ENCODE measurements around the gene CIT. TPM values are rescaled to one million over a fixed set of nuclear protein-coding genes. Genes with fewer than 3 reads are reported as not detected.

Gene CIT
- total and polyA plus RNA-seq, 9 of the 15 experiments (the other 6 are each of a cell fraction or from before 2014, with no cell fraction given), result 1.1 to 46.7 (median 21.3) TPM

GRCh38 chr12:119714614-119715267 lies 162.4 kb downstream of the CIT start:
- H3K4me1 ChIP-seq (replicated peaks in 1 of 2; ENCODE audit: control insufficient read depth in 2 of 2, insufficient read depth in 2 of 2, low read length in 2 of 2), result 0 out of 5 replicates have a peak, but pooled peaks cover 0 to 2% of the 10 kb centered on the region in 2 experiments
- no peak overlapping the region for H3K4me3 ChIP-seq
- peaks cover 83% of the 10 kb centered on the region for H3K36me3 ChIP-seq (ENCODE audit: control insufficient read depth, insufficient read depth, low read length)
- no TSS peak for BruUV-seq (replicated peaks)
- H3K27ac ChIP-seq (ENCODE audit: extremely low read depth, low read depth, low read length), result no peak overlapping the region
- no peak overlapping the region for H3K9ac ChIP-seq (ENCODE audit: insufficient read depth in 1 of 2, low read depth in 2 of 2, low read length in 2 of 2)
- POLR2A ChIA-PET, result interaction anchor here (0.6 kb wide), 1 partner anchor 10 kb away, joined by 3 read pairs; no protein-coding TSS in a partner anchor
- no peaks in the 10 kb centered on the region for H3K9me1 ChIP-seq (ENCODE audit: control insufficient read depth, insufficient read depth, low read length)
- no peaks in the 10 kb centered on the region for H3K27me3 ChIP-seq (ENCODE audit: control insufficient read depth in 2 of 2, insufficient read depth in 2 of 2, low read length in 2 of 2)
- no peaks in the 10 kb centered on the region for H4K20me1 ChIP-seq (replicated peaks; ENCODE audit: control insufficient read depth, insufficient read depth, low read length)
- H3K9me3 ChIP-seq (replicated peaks; ENCODE audit: control insufficient read depth, insufficient read depth, low read depth, low read length), result no peaks in the 10 kb centered on the region
- in situ Hi-C loops (cut with MboI) (no loop called here), intact Hi-C loops (cut with micrococcal nuclease) (no loop called here)
- CTCF ChIA-PET (ENCODE audit: low intra/inter-chr PET ratio), result no interaction called here
- no peak overlapping the region for H2AFZ ChIP-seq (ENCODE audit: low read depth, low read length)
- DNase-seq (ENCODE audit: extremely low read depth in 1 of 4, low spot score in 3 of 4), result no peak
- ATAC-seq, result no peak
- no peak overlapping the region for H3K4me2 ChIP-seq (ENCODE audit: insufficient read depth, low read length)
- FAIRE-seq, result no peak
- H3K79me2 ChIP-seq (ENCODE audit: control insufficient read depth, insufficient read depth, low read length), result no peaks in the 10 kb centered on the region
- 79% methylated on average over 4 of the region's 4 CpGs for WGBS (ENCODE audit: insufficient coverage, low coverage, missing lambda C conversion rate)
- TF ChIP-seq, protein P1, sequence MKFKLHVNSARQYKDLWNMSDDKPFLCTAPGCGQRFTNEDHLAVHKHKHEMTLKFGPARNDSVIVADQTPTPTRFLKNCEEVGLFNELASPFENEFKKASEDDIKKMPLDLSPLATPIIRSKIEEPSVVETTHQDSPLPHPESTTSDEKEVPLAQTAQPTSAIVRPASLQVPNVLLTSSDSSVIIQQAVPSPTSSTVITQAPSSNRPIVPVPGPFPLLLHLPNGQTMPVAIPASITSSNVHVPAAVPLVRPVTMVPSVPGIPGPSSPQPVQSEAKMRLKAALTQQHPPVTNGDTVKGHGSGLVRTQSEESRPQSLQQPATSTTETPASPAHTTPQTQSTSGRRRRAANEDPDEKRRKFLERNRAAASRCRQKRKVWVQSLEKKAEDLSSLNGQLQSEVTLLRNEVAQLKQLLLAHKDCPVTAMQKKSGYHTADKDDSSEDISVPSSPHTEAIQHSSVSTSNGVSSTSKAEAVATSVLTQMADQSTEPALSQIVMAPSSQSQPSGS (CRISPR knock-in tag; IDR thresholded peaks at IDR 0.05), result no peak
- TF ChIP-seq, protein P2, sequence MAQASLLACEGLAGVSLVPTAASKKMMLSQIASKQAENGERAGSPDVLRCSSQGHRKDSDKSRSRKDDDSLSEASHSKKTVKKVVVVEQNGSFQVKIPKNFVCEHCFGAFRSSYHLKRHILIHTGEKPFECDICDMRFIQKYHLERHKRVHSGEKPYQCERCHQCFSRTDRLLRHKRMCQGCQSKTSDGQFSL (CRISPR knock-in tag; IDR thresholded peaks at IDR 0.05), result no peak
- TF ChIP-seq, protein P2 (tag; IDR thresholded peaks at IDR 0.05), result no peak
- TF ChIP-seq ETS1 (conservative IDR thresholded peaks at IDR 0.05; ENCODE audit: control insufficient read depth, low read depth, low read length) (no peak), STAG1 (CRISPR knock-in tag; IDR thresholded peaks at IDR 0.05; ENCODE audit: borderline replicate concordance) (no peak), CEBPG (CRISPR knock-in tag; IDR thresholded peaks at IDR 0.05) (no peak), CEBPG (tag; conservative IDR thresholded peaks at IDR 0.05 in 1 of 2, IDR thresholded peaks at IDR 0.05 in 1 of 2) (no peak), ZNF583 (CRISPR knock-in tag; IDR thresholded peaks at IDR 0.05) (no peak), NR2C2 (CRISPR knock-in tag; IDR thresholded peaks at IDR 0.05) (no peak), NR2C2 (tag; IDR thresholded peaks at IDR 0.05) (no peak), ZNF76 (CRISPR knock-in tag; IDR thresholded peaks at IDR 0.05; ENCODE audit: borderline replicate concordance) (no peak), HLTF (IDR thresholded peaks at IDR 0.05) (no peak), DIDO1 (tag; IDR thresholded peaks at IDR 0.05; ENCODE audit: low read depth) (no peak), SMAD4 (CRISPR knock-in tag; conservative IDR thresholded peaks at IDR 0.05) (no peak), ZNF699 (CRISPR knock-in tag; IDR thresholded peaks at IDR 0.05; ENCODE audit: insufficient replicate concordance) (no peak), ILK (tag; IDR thresholded peaks at IDR 0.05; ENCODE audit: borderline replicate concordance, low read depth) (no peak), HIVEP1 (CRISPR knock-in tag; IDR thresholded peaks at IDR 0.05) (no peak), NCOA4 (IDR thresholded peaks at IDR 0.05; ENCODE audit: partially characterized antibody) (no peak), DACH1 (IDR thresholded peaks at IDR 0.05; ENCODE audit: partially characterized antibody) (no peak), CCNT2 (IDR thresholded peaks at IDR 0.05; ENCODE audit: borderline replicate concordance, extremely low read depth, insufficient read length, low read depth, low read length) (no peak), ZNF644 (tag; IDR thresholded peaks at IDR 0.05; ENCODE audit: low read depth) (no peak)

Measured in K562 (cell line).